Frontal cortex (tissue), 4 donors: ENCODE measurements around the gene PRKCH. TPM values are rescaled to one million over a fixed set of nuclear protein-coding genes. Genes with fewer than 3 reads are reported as not detected.

Source experiments
- DNase-seq, 2 donors: peaks; one replicate each; pipeline ENCODE4 v3.0.0; 2012; ENCODE audit warnings: low spot score in 2 of 2
- FAIRE-seq: peaks from 2 replicates; lab custom pipeline; 2012; peaks lifted over from hg19 to GRCh38; lab: Jason Lieb, UNC
- total RNA-seq: library from RNA; depleted of rRNA; stranded (reverse); fragments of >200 nt; gene quantifications from one replicate; pipeline ENCODE4 v1.2.3, GENCODE V29; 2014
- donor health status: control.
- donor health status: control.
- donor health status: control.

Gene PRKCH
- total RNA-seq, 1 donor from 2014 or later, result 21.6 TPM

DNA sequence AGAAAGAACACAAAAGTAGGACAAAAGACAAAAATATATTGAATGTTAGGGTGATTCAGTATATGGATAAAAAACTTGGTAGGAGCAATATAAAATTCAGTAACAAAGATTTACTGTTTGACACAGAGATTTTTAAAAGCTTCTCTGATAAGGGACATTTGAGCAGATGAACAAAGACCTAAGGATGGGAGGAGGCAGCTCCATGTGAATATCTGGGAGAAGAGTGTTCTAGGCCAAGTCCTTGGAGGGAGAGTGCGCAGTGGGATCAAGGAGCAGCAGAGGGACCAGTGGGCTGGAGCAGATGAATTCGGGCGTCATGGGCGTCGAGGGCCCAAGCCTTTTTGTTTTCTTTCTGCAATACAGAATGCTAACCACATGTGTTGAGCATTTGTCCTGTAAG is 174.4 kb downstream of the PRKCH start:
- FAIRE-seq, result no peak
- DNase-seq, result no peak

DNA sequence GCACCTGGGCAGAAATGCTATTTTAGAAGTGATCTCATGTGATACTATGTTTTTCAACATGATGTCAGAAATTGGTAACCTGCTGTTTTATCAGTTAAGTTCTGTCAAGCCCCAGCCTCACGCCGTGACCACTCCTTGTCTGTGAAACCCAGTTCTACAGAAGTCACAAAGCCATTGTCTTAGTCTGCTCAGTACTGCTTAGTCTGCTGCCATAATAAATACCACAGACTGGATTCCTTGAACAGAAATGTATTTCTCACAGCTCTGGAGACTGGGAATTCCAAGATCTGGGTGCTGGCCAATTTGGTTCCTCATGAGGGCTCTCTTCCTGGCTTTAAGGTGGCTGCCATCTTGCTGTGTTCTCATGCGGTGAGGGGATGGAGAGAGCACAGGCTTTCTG is 176.9 kb downstream of the PRKCH start:
- FAIRE-seq (no peak), DNase-seq (no peak)

- DNase-seq, result no peak
- FAIRE-seq, result no peak
Observed at GRCh38 chr14:61498811-61499210, 177.4 kb downstream of the PRKCH start.

GRCh38 chr14:61499991-61500390 is 178.6 kb downstream of the PRKCH start:
- FAIRE-seq (no peak), DNase-seq (no peak)

DNA sequence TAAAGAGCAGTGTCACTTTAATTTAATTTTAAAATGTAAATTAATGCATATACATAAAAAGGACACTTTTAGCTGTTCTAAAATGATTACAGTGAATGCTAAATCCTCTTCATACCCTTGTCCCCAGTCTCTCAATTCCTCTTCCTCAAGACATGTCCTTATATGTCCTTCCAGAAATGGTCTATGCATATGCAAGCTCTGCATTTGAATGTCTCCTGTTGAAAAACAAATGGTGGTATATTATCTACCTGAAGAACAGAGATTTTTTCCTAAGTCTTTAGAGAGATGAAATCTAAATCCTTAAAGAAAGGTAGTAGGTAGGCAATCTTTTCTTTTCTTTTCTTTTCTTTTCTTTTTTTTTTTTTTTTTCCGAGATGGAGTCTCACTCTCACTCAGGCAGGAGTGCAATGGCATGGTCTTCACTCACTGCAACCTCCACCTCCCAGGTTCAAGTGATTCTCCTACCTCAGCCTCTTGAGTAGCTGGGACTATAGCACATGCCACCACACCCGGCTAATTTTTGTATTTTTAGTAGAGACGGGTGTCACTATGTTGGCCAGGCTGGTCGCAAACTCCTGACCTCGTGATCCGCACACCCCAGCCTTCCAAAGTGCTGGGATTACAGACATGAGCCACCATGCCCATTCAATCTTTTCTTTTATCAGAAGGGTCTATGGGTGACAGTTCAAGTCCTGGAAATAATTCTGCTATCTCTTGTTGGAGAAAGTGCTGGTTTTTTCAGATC is 180.5 kb downstream of the PRKCH start:
- FAIRE-seq, result no peak
- DNase-seq, result no peak

DNA sequence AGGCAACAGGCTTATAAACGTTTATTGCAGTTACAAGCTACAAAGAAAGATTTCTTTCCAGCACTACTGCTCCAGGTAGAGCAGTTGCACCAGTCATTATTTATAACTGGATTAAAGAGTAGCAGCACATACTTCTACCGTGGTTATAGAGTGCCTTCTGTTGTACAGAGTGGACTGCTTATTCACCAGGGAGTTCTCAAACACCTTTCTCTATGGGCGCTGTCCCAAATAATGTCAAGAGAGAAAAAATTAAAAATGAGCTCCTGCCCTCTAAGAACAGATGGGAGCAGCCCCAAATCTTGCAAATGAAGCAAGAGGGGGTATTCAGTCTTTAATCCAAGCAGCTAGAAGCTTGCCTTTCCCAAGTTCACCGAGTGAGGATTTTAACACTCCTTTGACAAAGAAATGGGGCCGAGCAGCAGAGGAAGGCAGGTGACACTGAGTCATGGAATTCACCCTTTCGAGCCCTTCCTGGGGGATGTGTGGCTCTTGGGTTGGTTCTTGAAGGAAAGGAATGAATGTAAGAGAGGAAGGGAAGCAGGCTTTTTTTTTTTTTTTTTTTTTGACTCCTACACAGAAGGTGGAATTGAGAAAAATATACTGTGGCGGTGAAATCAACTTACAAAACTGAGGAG is 181.2 kb downstream of the PRKCH start:
- FAIRE-seq, result no peak
- DNase-seq, result no peak

- DNase-seq, result no peak
- no peak for FAIRE-seq
Observed at GRCh38 chr14:61503167-61503801, 181.9 kb downstream of the PRKCH start.

GRCh38 chr14:61504901-61505300 is 183.5 kb downstream of the PRKCH start:
- DNase-seq (no peak), FAIRE-seq (no peak)

DNA sequence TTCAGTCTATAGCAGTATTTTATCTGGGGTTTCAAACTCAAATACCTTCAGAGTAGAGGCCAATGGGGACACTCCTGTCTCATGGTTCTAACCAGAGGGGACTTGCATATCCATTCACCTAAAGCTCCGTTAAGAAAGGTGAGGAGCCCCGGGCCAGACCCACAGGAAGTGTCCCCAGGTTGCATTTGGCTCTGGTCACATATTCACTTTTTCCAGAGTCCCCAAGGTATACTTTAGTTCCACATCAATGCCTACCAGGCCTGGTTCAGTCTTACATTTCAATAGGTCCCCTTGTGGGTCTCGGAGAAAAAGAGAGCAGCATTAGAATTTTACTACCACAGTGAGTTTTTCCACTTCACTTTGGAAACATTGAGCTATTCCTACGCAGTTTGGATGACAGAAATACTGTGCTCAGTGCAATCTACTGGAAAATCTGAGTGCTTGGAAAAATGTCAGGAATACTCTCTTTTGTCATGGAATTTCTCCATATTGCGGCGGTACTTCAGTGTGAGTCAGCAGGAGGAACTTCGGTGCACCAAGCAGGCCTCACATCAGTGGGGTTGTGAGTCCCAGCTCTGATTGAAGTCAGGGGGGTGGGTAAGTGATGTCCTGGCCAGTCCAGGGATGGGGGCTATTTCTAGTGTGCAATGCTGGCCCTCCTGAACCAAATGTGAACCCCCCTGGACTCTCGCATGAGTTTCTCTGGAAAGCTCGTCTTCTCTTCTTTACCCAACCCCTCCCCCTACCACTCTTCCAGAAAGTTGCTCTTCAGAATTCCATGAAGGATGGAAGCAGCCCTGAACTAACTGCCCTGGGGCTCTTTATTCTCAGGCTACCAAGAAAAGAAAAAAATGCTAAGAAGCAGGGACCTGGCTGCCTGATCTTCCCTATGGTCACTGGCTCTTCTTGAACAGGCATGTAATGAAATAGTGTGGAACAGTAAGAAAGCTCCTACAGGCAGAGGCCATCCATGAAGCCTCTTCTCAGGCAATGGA is 184.7 kb downstream of the PRKCH start:
- no peak for DNase-seq
- FAIRE-seq, result no peak

- FAIRE-seq (no peak), DNase-seq (no peak)
Observed at GRCh38 chr14:61508526-61508925, 187.1 kb downstream of the PRKCH start.

DNA sequence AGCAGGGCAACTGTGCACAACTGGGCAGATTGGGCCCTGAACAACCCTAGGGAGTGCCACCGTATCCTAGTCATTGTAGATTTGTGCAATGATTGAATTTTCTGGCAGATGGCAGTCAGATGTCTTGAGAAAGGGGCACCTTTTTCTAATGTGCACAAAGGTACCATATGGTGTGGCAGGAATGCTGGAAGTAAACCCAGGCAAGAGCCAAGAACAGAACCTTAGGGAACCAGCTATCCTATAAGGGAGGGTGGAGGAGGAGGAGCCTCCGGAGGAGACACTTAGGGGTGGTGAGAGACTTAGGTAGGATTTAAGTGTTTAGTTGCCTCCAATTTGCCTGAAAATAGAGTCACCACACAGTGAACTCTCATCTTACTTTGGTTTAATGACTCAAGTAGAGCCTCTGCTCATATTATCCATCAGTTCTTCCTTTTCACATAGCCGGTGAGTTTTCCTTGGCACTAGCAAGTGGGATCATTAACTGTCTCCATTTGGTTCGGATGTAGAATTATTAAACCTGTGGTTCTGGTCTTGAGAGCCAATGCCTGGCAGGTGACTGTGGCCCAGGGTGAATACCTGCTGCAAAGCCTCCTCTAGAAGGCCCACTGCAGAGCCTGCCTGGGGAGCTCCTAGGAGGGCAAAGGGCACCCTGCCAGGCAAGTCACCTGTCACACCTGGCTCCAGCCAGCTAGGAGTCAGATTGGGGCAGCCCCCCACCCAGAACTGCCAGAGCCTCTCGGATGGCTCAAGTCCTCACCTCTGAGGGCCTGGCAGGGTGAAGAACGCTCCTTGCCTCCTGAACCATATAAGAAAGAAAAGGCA is 189.6 kb downstream of the PRKCH start:
- FAIRE-seq, result no peak

GRCh38 chr14:61511558-61511948 is 190.2 kb downstream of the PRKCH start:
- DNase-seq, result no peak

More for the DNA sequence above, 189.6 kb downstream of the PRKCH start:
- no peak for DNase-seq

GRCh38 chr14:61512026-61512834 is 190.9 kb downstream of the PRKCH start:
- no peak for DNase-seq

More at GRCh38 chr14:61511558-61511948, 190.2 kb downstream of the PRKCH start:
- FAIRE-seq, result no peak

DNA sequence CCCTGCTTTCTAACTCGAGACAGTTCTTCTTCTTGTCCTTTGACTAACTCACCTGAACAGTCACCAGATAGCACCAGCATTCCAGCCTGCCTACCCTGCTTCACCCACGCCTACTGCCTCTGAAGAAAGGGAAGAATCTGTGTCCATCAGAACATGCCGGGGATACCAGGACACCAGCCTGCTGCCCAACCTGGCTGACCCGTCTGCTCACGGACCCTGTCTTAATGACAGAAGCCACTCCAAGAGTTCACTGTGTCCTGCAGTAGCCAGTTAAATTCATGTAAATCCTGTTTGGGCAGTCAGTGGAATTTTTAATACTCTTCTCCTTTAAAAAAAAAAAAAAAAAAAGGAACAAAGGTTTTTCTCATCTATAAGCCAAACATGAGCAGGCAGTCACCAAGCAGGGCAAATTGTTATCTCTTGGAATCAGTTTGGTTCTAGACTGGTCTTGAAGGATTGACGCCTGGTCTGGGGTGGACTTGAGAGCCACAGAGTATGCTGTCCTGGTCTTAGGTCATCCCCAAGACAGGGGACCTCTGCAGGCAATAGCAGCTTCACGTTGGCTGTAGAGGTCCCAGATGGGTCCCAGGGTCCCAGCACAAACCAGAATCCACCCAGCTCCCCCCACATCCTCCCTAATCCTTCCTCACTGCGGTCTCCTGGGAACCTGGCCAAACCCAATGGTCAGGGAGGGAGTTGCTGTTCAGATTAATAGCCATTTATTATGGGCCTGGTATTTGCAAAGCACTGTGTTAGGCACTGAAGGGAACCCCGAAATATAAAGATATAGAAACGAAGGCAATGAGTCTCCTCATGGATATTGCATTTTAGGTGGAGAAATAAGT is 192.8 kb downstream of the PRKCH start:
- no peak for DNase-seq
- FAIRE-seq, result no peak

More at GRCh38 chr14:61512026-61512834, 190.9 kb downstream of the PRKCH start:
- FAIRE-seq, result no peak

DNA sequence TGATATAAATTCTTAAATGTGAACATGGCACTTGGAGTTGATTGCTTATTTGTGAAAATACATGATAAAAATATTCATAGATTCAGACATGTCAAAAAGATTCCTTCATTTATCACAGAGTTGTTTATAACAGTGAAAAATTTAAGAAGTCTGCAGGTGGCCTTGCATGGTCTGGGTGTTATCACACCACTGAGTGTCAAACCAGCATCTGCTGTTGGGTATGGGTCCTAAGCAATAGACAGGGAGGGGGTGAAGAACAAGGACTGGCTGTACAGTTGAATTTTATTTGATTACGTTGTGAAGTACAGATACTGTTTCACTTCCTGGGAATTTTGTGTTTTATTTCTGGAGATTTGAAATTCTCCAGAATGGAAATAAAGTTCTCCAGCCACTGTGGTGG is 193.5 kb downstream of the PRKCH start:
- DNase-seq (no peak), FAIRE-seq (no peak)

- no peak for FAIRE-seq
- DNase-seq, result no peak
Observed at GRCh38 chr14:61515436-61516117, 194.2 kb downstream of the PRKCH start.
